NCI-H128 (cell line): ENCODE data around the gene EIF4EBP3.

Experiments
- DNase-seq: peaks from one replicate; lab custom pipeline; 2025; ENCODE audit not compliant: unreplicated experiment; lab: John Stamatoyannopoulos, UW

The EIF4EBP3 gene

DNA sequence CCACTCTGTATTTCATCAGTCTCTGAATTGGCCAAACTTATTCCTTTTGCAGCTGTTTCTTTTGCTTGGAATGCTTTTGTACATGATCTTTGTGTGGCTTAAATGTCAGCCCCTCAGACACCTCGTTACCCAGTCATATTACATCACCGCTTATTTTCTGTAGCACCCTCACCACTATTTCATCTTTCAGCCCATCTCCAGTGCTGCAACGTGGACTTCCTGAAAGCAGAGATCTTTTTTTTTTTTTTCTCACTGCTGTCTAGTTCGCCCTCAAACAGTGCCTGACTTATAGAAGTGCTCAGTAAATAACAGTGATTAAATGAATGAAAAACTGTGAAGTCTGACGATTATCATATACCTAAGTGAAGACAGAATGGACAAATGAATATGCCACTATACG is 9.0 kb downstream of the EIF4EBP3 start:
- DNase-seq: no peak

DNA sequence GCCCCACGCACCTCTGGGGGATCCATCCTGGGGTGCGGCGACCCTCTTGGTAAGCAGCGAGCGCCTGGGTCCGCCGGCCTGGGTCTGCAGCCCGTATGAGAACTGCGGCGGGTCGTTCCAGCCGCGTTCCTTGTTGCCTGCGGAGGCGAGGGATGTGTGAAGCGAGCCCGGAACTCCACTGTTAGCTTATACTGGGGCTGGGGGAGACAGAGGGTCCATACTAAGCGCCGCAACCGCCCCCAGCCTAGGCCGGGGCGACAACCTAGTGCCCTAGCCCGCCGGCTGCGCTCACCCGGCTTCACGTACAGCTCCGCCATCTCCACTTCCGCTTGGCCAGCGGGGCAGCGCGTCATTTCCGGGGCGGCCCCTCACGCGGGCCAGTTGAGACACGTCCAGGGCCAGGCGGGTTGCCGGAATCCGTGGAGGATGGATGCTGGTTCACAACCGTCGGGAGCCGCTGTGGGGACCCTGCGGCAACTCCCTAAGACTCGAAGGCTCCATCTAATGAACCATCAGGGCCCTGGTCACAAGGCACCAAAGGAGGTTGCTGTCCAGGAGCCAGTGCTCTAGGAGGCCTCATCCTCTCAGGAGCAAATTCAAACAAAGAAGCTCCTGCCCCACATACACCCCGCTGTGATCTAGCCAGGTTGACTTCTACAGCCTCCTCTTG is 9.8 kb downstream of the EIF4EBP3 start, which contains the start of gene SRA1:
SRA1 (minus strand) TSS at position 338 of the 670 bp plus-strand sequence; CDS start at position 317, 21 bp downstream.
- DNase-seq: peak; percentile 61

DNA sequence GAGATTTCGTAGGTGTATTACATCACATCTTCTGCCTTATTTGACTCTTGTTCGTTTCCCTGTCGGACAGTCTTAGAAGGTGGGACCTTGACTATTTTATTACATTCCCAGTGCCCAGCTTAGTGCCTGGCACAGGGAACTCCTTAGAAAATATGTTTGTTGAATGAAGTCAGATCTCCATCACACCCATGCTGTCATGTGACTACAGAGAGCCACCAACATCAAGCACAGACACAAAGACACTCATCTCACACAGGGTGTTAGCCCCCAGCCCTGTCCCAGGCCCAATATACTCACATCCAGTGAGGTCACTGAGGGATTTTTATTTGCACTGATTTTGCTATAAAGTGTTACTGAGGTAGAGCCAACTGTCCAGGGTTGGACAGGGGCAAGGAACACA is 10.5 kb downstream of the EIF4EBP3 start:
- DNase-seq: no peak

DNA sequence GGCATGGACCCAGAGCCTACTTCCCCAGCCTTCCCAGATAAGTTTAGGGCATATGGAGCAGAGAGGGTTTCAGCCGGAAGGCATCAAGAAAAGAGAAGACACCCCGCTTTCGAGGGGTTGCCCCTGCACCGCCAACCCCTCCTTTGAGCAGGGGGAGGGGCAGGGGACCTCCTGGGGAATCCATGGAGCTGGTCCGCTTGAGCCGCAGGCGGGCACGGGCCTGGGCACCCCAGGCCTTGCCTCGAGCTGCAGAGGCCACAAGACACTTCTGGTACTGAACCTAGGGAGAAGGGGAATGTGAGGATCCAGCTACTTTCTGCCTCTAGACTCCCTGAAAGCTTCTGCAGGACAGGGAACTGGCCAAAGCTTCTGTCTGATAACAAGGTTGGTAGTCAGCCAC is 11.1 kb downstream of the EIF4EBP3 start:
- DNase-seq: no peak

DNA sequence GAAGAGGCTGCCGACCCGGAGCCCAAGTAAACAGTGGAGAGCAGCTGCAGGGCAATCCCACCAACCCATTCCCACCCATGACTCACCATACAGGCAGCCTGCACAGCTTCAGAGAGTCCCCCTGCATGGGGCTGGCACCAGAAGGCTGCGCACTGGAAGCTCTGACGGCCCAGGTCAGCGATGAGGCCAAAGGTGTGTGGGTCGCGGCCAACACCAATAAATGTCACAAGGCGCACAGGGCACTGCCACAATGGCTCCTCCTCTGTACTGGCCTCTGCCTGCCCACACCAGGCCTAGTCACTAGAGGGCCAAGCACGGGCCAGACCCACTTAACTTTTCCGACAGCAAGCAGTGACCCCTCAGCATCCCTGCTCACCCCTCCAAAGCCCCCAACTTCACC is 12.8 kb downstream of the EIF4EBP3 start:
- no peak for DNase-seq

DNA sequence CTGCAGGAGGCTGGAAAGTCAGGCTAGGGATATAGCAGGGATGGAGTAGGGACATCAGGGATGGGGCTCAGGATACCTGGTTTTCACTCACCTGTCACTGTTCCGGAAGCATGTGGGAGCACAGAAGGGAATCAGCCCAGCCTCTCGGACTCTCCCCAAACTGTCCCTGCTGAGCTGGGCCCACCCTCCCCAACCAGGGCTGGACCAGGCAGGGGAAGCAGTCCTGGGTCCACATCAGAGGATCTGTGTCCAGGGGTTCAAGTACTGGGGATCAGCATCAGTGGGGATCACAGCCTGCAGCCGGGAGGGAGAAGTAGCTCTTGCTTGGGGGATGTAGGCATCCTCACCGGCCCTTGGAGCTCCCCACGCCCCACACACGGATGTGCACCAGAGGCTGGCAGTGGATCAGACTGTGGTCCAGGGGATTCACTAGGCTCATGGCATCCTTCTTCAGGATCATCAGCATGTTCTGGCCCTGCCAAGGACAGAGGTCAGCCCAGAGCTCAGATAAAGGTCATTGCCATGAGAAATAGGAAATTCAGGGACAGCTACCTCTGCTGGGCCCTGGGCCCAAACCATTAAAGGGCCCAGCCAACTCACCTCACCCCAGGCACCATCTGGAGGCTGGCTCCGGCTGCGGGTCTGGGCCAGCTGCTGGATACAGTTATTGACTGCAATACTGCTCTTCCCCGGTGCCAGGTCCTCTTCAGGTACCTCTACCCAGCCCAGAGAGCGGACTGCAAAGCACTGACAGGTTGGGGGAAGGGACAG is 14.5 kb downstream of the EIF4EBP3 start:
- no peak for DNase-seq

DNA sequence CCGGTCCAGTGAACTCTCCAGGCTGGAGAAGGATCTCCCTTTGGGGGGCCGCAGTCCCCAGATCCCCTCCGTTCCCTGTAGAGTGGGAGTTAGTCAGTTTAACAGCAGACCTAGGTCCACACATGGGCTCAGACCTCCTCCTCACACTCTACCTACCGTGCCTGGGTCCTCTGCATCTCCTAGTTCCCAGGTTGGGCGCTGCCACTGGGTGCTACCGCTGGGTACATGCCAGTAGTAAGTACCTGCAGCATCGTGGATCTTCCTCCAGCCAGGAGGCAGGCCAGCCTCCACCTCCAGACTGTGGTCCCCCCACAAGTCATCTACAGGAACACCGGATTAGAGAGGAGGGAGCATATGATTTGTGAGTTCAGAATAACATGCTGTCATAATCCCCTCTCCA is 16.1 kb downstream of the EIF4EBP3 start:
- no peak for DNase-seq

DNA sequence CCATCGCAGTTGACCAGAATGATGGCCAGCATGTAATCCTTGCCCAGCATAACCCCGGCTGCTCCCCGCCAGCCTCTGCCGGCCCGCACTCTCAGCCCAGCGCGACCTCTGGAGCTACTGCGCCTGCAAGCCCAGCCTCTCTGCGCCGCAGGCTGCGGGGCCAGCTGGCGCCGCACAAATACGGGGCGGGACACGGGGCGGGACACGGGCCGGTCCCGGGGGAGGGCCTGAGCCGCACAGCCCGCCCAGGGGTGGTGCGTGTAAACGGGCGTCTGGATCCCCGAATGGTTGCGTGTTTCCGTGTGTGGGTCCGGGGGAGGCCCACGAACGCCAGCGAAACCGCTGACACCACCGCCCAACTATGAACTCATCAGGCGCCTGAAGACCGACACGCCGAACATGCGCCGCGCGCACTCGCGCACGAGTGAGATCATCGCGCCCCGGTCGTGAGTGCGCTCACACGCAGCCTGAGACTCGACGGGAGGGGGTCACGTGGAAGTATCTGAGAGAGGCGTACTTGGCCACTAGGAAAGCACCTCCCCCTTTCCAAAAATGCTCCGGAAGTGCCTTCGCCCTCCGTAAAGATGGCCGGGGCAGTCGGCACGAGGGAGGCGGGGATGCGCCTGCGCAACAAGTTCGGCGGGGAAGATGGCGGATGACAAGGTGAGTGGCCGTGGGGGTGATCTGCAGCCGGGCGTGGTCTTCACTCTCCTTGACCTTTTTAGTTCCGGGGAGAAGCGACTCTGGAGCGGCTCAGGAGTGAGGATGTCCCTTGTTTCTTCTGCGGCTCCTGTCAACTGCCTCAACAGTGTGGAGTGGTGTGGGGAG is 16.9 kb downstream of the EIF4EBP3 start, which contains the start of the genes APBB3 and SLC35A4:
APBB3 (minus strand) TSS at position 403 of the 828 bp plus-strand sequence; CDS start at position 50, 353 bp downstream.
SLC35A4 (plus strand) TSS at position 633 of the 828 bp plus-strand sequence. CDS start 2,342 bp downstream, outside the sequence.
- peak; percentile 84 for DNase-seq

DNA sequence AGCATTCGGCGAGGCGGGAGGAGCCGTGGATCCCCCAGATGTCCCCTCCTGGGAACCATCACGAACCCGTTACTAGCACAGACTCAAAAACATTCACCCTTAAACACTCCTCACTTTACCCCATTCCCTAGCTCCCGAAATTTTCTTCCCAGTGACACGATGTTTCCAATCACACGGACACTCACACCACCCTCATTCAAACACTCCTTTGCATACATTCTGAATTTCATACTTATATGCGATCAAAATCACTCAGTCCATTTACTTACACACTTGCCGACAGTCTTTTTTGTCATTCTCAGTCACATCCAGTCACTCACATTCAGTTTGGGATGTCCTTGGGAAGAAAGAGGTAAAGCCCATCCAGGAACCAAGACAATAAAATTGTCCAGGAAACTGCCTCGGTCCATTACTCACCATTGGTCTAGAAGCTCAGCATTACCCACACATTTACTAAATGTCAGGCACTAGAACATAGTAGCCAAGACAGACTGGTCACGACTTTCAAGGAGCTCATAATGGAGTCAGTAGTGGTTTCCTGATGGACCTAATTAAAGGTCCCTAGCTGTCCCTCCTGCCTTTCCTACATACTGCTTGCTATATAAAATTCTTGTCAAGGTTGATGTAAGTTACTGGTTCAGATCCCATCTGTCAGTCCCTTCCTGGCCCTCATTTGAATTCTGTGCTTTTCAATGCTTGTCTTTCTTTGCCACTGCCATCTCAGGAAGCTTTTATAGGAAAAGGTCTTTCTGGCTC is 17.7 kb downstream of the EIF4EBP3 start:
- no peak for DNase-seq

DNA sequence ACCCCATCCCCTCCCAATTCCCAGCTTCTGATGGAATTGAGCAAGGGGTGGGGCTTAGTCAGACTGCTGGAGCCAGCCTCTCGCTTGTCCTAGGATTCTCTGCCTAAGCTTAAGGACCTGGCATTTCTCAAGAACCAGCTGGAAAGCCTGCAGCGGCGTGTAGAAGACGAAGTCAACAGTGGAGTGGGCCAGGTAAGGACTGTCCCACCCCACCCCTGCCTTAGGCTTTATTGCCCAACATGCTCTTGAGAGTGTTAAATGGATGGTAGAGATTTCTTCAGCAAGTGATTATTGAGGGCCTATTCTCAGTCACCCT is 18.3 kb downstream of the EIF4EBP3 start:
- DNase-seq: no peak

DNA sequence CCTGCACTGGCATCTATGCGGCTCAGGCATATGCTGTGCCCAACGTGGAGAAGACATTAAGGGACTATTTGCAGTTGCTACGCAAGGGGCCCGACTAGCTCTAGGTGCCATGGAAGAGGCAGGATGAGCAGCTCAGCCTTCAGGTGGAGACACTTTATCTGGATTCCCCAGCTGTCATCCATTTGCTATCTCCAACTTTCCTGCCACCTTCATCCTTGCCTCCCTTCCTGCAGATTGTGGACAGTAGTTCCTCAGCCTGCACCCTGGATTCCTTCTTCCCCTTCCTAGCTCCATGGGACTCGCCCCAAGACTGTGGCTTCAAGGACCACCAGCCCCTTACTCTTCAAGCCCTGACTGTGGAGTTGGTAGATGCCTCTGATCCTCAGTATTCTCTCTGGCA is 19.2 kb downstream of the EIF4EBP3 start:
- no peak for DNase-seq

DNA sequence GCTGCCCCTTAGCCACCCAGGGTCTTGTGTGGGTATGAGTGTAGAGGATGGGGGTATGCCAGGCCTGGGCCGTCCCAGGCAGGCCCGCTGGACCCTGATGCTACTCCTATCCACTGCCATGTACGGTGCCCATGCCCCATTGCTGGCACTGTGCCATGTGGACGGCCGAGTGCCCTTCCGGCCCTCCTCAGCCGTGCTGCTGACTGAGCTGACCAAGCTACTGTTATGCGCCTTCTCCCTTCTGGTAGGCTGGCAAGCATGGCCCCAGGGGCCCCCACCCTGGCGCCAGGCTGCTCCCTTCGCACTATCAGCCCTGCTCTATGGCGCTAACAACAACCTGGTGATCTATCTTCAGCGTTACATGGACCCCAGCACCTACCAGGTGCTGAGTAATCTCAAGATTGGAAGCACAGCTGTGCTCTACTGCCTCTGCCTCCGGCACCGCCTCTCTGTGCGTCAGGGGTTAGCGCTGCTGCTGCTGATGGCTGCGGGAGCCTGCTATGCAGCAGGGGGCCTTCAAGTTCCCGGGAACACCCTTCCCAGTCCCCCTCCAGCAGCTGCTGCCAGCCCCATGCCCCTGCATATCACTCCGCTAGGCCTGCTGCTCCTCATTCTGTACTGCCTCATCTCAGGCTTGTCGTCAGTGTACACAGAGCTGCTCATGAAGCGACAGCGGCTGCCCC is 19.8 kb downstream of the EIF4EBP3 start:
- no peak for DNase-seq

DNA sequence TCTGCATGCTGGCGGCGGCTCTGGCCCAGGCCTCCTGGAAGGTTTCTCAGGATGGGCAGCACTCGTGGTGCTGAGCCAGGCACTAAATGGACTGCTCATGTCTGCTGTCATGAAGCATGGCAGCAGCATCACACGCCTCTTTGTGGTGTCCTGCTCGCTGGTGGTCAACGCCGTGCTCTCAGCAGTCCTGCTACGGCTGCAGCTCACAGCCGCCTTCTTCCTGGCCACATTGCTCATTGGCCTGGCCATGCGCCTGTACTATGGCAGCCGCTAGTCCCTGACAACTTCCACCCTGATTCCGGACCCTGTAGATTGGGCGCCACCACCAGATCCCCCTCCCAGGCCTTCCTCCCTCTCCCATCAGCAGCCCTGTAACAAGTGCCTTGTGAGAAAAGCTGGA is 20.4 kb downstream of the EIF4EBP3 start:
- DNase-seq: no peak

DNA sequence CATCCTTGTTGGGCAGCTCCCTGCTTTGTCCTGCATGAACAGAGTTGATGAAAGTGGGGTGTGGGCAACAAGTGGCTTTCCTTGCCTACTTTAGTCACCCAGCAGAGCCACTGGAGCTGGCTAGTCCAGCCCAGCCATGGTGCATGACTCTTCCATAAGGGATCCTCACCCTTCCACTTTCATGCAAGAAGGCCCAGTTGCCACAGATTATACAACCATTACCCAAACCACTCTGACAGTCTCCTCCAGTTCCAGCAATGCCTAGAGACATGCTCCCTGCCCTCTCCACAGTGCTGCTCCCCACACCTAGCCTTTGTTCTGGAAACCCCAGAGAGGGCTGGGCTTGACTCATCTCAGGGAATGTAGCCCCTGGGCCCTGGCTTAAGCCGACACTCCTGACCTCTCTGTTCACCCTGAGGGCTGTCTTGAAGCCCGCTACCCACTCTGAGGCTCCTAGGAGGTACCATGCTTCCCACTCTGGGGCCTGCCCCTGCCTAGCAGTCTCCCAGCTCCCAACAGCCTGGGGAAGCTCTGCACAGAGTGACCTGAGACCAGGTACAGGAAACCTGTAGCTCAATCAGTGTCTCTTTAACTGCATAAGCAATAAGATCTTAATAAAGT is 21.1 kb downstream of the EIF4EBP3 start:
- DNase-seq: no peak

DNA sequence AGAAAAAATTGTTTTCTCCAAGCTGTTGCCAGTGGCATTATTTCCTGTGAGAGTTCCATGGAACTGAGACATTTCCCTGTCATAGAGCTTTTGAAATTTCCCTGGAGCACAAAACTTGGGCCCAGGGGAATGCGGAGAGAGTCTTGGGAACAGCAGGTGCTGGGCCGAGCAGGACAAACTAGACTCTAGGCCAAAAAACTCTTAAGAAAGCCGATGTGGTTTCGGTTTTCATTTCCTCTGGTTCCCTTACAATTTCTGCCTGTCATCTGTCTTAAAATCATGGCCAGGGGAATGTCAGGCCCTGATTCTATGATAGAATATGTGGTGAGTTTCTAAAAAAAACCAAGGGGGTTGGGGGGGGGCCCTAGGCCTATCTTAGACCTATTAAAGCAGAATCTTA is 21.7 kb downstream of the EIF4EBP3 start:
- DNase-seq: no peak

DNA sequence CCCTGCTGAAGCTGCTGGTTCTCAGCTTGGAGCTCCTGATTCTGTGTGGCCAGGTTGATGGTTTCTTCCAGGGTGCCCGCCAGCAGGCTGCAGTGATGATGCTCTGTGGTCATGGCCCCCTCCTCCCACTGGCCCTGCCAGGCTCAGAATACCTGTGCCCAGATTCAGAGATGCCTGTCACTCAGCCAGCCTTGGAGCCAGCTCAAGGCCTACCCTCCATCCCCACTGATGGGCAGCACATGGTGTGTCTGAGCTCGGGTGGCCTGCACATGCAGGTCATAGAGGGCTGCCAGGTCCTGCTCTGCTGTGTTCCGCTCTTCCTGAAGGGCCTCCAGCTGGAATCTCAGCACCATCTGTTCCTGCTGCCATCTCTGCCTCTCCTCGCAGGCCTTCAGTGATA is 22.6 kb downstream of the EIF4EBP3 start:
- no peak for DNase-seq

DNA sequence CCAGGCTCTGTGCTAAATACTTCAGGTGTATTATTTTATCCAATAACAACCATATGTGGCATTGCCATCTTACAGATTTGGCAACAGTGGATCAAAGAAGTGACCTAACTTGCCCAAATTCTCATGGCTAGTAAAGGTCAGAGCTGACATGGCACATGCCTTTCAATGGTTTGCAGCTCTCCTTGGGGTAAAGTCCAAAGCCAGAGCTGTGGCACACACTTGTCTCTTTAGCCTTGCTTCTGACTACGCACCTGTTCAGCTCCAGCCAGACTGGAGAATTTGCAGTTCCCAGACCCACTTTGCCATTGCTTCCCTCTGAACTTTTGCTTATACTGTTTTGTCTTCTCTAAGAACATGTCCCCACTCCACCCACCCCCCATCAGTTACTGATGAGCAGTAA is 23.0 kb downstream of the EIF4EBP3 start:
- no peak for DNase-seq

DNA sequence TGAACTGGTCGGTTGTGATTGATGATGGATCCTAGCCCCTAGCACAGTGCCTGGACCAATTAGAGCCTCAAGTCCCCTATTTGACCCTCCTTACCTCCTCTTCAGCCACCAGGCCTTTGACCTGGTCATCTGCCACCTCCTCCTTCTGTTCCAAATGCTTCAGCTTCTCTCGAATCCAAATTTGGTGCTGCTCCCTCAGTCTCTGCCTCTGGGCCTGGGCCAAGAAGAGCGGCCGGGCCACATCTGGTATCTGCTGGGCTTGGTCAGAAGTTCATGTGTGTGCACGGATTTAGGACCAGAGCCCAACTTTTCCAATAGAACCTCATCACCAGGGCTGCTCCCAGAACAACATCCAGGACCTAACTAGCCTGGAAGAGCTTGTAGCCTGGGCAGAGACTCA is 23.6 kb downstream of the EIF4EBP3 start:
- no peak for DNase-seq

DNA sequence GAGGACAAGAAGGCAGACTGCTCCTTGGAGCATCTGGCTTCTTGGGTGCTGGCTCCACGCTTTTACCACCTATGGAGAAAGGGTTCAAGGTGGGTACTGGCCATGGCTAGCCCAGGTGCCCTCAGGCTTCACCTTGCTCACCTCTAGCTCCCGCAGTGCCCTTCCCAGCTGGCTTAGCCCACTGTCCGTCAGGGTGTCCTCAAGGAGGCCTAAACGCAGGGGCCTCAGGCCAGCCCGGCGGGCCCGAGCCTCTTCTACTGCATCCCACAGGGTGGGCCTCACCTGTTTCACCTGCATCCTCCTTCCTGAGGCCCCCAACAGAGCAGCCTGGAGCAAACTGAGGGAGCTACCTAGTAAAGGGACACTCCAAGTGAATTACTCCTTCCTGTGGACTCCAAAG is 26.2 kb downstream of the EIF4EBP3 start:
- DNase-seq: no peak

DNA sequence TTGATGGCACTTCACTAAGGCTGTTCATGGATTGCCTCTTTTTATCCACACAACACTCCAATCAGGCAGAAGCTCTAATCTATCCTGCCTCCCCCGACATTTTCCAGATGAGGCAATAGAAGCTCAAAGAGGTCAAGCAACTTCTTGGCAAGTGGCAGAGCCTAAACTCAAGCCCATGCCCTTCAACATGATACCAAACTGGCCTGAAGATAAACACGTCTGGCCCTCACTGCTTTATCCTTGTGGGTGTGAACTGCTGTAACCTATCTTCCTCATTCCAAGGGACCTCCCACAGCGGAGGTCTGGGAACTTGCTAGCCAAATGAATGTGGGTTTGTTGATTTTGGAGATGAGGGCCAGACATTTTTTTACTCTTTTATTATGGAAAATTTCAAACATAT is 26.7 kb downstream of the EIF4EBP3 start:
- no peak for DNase-seq
